CD8-positive, alpha-beta memory T cell (primary cell): ENCODE results near the gene ABRACL. TPM values are rescaled to one million over a fixed set of nuclear protein-coding genes. Genes with fewer than 3 reads are reported as not detected.
A peak's percentile ranks its signal among the peaks of the same experiment; 100 is the strongest.
"Not testable (repeated sequence)": the region's sequence is repeated elsewhere in the genome, so short reads cannot be mapped to it uniquely, and the experiment has no call there.

Source experiments
- CTCF ChIA-PET: fragments of 350-600 bp; sonication (Branson Sonifier 250); formaldehyde crosslinking; loops from one replicate; lab custom pipeline; 2021; ENCODE audit warnings: antibody characterized with exemption; lab: Charles Lee
- POLR2A ChIA-PET: fragments of 350-600 bp; sonication (Branson Sonifier 250); formaldehyde crosslinking; loops from one replicate; lab custom pipeline; 2021; ENCODE audit warnings: antibody characterized with exemption; lab: Charles Lee
- DNase-seq, 5 donors: peaks; one replicate each; pipeline versions ENCODE4 v3.0.0 to v3.0.0-alpha.2; 2020 to 2022; ENCODE audit warnings: mixed read lengths in 1 of 5
- H3K27ac ChIP-seq: one replicate; pipeline ENCODE4 v1.7.0; 2013; ENCODE audit warnings: low read depth, mild to moderate bottlenecking, low read length, moderate library complexity
- H3K27me3 ChIP-seq: 2 replicates; pipeline ENCODE4 v1.7.0; 2013; ENCODE audit warnings: low read length, mild to moderate bottlenecking; ENCODE audit not compliant: insufficient read depth, poor library complexity, severe bottlenecking
- H3K36me3 ChIP-seq: 2 replicates; pipeline ENCODE4 v1.7.0; 2013; ENCODE audit warnings: mild to moderate bottlenecking, low read length, moderate library complexity; ENCODE audit not compliant: insufficient read depth
- H3K4me1 ChIP-seq: 2 replicates; pipeline ENCODE4 v1.7.0; 2013; ENCODE audit warnings: mild to moderate bottlenecking, low read length, moderate library complexity; ENCODE audit not compliant: insufficient read depth
- H3K4me3 ChIP-seq: 2 replicates; pipeline ENCODE4 v1.7.0; 2013; ENCODE audit warnings: mild to moderate bottlenecking, low read length
- H3K9me3 ChIP-seq: 2 replicates; pipeline ENCODE4 v1.7.0; 2013; ENCODE audit warnings: mild to moderate bottlenecking, low read length
- H3K27ac Mint-ChIP-seq, 8 donors: one replicate each; pipeline ENCODE4 v1.8.0; 2020 to 2021; ENCODE audit warnings: mixed read lengths in 8 of 8, mild to moderate bottlenecking in 6 of 8, inconsistent platforms in 3 of 8, moderate library complexity in 3 of 8
- H3K27me3 Mint-ChIP-seq, 2 donors: one replicate each; pipeline ENCODE4 v1.8.0; 2020 to 2021; ENCODE audit warnings: mixed read lengths in 2 of 2, mild to moderate bottlenecking in 1 of 2, moderate library complexity in 1 of 2
- H3K36me3 Mint-ChIP-seq, 3 donors: one replicate each; pipeline ENCODE4 v1.8.0; 2020 to 2021; ENCODE audit warnings: mixed read lengths in 3 of 3, inconsistent platforms in 1 of 3, mild to moderate bottlenecking in 1 of 3
- H3K4me1 Mint-ChIP-seq, 3 donors: one replicate each; pipeline ENCODE4 v1.8.0; 2020 to 2021; ENCODE audit warnings: mixed read lengths in 3 of 3, inconsistent platforms in 1 of 3, mild to moderate bottlenecking in 1 of 3
- H3K4me3 Mint-ChIP-seq, 7 donors: one replicate each; pipeline ENCODE4 v1.8.0; 2020 to 2021; ENCODE audit warnings: mixed read lengths in 7 of 7, mild to moderate bottlenecking in 6 of 7, moderate library complexity in 4 of 7, inconsistent platforms in 2 of 7
- H3K9me3 Mint-ChIP-seq, 5 donors: one replicate each; pipeline ENCODE4 v1.8.0; 2020 to 2022; ENCODE audit warnings: mixed read lengths in 5 of 5, mild to moderate bottlenecking in 3 of 5, moderate library complexity in 2 of 5, inconsistent platforms in 1 of 5
- polyA plus RNA-seq: library from polyadenylated mRNA; unstranded; fragments of 300-500 nt; fragmentation: Illumina TruSeq; gene quantifications from one replicate; pipeline ENCODE4 v1.2.3, GENCODE V29; 2021
- total RNA-seq, 2 experiments: library from RNA; stranded (reverse); gene quantifications; one replicate each; pipeline ENCODE4 v1.2.3, GENCODE V29; 2021

ABRACL gene
- total and polyA plus RNA-seq, 3 experiments from 2014 or later = 141 to 212 (median 145) TPM

DNA sequence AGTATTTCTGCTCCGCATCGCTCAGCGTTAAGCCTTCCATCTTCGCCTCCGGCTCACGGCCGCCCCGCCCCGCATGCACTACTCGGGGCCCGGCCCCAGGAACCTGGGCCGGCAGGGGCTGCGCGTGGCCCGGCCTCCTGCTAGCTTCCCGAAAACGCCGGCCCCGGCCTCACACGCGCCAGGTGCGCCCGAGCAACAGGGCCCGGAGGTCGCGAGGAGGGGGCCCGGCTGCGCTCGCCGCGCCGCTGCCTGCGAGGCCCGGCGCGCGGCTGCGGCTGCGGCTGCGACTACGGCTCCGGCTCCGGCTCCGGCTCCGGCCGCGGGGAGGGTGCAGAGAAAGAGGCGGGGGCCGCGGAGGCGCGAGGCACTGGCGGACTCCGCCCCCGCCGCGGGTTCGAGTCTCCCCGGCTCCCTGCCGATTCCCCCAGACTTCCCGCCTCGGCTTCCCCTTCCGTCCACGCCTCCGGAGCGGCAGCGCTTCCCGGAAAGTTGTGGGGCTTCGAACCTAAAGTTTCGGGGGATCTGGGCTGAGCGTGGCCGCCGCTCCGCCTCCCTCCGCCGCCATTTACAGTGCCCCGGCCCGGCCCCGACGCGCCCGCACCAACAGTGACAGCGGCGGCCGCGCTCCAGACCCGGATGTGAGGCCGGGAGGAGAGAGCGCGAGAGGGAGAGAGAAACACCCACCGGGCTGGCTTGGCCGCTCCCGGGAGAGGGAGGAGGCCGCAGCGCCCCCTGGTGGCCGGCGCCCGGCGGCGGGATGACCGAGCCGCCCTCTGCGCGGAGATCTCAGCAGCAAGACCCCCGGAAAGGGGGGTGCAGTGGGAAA lies 40.7 kb upstream of the ABRACL start, which contains the start of gene REPS1:
REPS1 (minus strand) TSS at position 611 of the 826 bp plus-strand sequence; CDS start at position 40, 571 bp downstream.
- POLR2A ChIA-PET = interaction anchor here (0.7 to 1.9 kb wide), 6 partner anchors 38 to 387 kb away, joined by 3 to 11 read pairs (median 4); partner anchors contain the start of genes CITED2 and HECA
- peak; percentile 88 to 93 (median 89) for DNase-seq
- Mint-ChIP-seq H3K4me3 (peak within 1 kb of the TSS in 6 of 7 donors; percentile 87 to 96 (median 93)), H3K36me3 (peaks cover 0 to 6% (median 0%) of the 10 kb centered on the region in 3 donors), H3K27ac (peak within 1 kb of the TSS; percentile 84 to 96 (median 92)), H3K9me3 (no peaks in the 10 kb centered on the region), H3K27me3 (peaks cover 0 to 1% of the 10 kb centered on the region in 2 donors), H3K4me1 (peaks cover 8 to 14% (median 11%) of the 10 kb centered on the region in 3 donors)
- H3K4me1 ChIP-seq = peaks cover 38% of the 10 kb centered on the region
- H3K4me3 ChIP-seq = peak within 1 kb of the TSS; percentile 51
- H3K9me3 ChIP-seq = no peaks in the 10 kb centered on the region
- no peaks in the 10 kb centered on the region for H3K36me3 ChIP-seq
- peak within 1 kb of the TSS; percentile 66 for H3K27ac ChIP-seq
- H3K27me3 ChIP-seq = no peaks in the 10 kb centered on the region
- CTCF ChIA-PET = interaction anchor here (0.5 to 2.9 kb wide), 26 partner anchors 12 to 377 kb away, joined by 3 to 12 read pairs (median 4); partner anchors contain the start of gene TXLNB

DNA sequence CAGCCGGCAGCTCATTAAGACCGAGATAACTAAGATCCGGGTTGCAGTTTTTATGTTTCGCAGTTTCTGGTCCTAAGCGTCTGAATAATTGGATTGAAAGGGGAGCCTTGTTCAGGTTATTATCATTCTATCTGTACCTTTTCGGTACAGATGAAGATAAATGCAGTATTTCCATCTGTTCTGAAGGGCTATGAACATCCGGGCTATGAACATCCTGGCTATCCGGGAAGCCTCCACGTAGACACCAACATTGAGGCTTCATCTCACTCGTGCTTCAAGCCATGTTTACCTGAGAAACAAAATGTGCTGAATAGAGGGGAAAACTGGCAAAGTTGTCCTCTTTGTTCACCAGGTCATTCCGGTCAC lies 40.1 kb upstream of the ABRACL start:
- Mint-ChIP-seq H3K4me3 (peak overlapping the region in 6 of 7 donors; percentile 87 to 96 (median 93)), H3K9me3 (no peaks in the 10 kb centered on the region), H3K4me1 (peaks cover 8 to 14% (median 11%) of the 10 kb centered on the region in 3 donors), H3K36me3 (peaks cover 0 to 6% (median 0%) of the 10 kb centered on the region in 3 donors), H3K27me3 (peaks cover 0 to 7% of the 10 kb centered on the region in 2 donors), H3K27ac (peak overlapping the region; percentile 84 to 96 (median 92))
- CTCF ChIA-PET = interaction anchor here (0.8 to 2.9 kb wide), 17 partner anchors 11 to 185 kb away, joined by 3 to 12 read pairs (median 5); no protein-coding TSS in a partner anchor
- H3K4me3 ChIP-seq = peak overlapping the region; percentile 18
- no peaks in the 10 kb centered on the region for H3K9me3 ChIP-seq
- no peak for DNase-seq
- no peaks in the 10 kb centered on the region for H3K27me3 ChIP-seq
- peaks cover 37% of the 10 kb centered on the region for H3K4me1 ChIP-seq
- H3K36me3 ChIP-seq = no peaks in the 10 kb centered on the region
- H3K27ac ChIP-seq = peak overlapping the region; percentile 66
- POLR2A ChIA-PET = interaction anchor here (1.0 to 1.9 kb wide), 4 partner anchors 38 to 386 kb away, joined by 3 to 11 read pairs (median 4); partner anchors contain the start of genes CITED2 and HECA

DNA sequence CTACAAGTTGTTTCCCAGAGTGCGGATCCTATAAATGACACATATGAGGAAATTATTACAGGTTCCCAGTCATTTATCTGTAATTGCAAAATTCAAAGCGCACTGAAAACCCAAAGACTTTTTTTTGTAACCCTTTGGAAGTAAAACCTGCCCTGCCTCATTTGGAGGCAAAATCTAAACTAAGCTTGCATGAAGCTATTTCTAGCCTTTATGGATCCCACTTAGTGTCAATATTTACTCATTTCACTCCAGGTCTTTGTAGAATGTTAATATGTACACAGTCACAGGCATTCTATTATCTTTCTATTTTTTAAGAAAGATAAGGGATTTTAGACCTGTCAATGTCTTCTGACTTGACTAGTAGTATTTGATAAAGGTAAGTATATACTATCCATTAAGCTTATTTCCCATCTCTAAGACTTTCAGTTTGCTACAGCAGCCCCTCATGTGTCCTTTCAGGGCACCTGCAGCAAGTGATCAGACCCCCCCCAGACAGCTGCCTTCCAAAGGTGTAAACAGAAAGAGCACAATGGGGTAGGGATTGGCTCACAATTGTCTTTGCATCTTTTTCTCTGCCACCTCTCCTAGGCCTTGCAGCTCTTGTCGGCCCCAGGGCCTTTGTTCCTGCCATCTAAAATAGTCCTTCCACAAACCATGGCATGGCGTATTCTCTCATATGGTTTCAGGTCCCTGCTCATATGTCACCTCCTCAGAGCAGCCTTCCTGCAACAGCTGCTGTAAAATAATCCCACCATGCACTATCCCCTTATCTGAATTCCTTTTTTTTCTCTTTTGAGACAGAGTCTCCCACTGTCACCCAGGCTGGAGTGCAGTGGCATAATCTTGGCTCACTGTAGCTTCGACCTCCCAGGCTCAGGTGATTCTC lies 39.2 kb upstream of the ABRACL start:
- no peaks in the 10 kb centered on the region for H3K27me3 ChIP-seq
- no peak for DNase-seq
- Mint-ChIP-seq H3K27ac (peak overlapping the region in 5 of 8 donors; percentile 68 to 94 (median 84)), H3K4me3 (peak overlapping the region; percentile 15 to 95 (median 91)), H3K4me1 (peaks cover 8 to 14% (median 11%) of the 10 kb centered on the region in 3 donors), H3K27me3 (peaks cover 0 to 9% of the 10 kb centered on the region in 2 donors), H3K9me3 (no peaks in the 10 kb centered on the region), H3K36me3 (peaks cover 0 to 6% (median 0%) of the 10 kb centered on the region in 3 donors)
- H3K9me3 ChIP-seq = no peaks in the 10 kb centered on the region
- peaks cover 28% of the 10 kb centered on the region for H3K4me1 ChIP-seq
- ChIA-PET POLR2A (interaction anchor here (1.3 kb wide), 1 partner anchor 42 kb away, joined by 5 read pairs; no protein-coding TSS in a partner anchor), CTCF (interaction anchor here (0.9 to 2.9 kb wide), 16 partner anchors 10 to 184 kb away, joined by 3 to 12 read pairs (median 6); no protein-coding TSS in a partner anchor)
- no peak overlapping the region for H3K27ac ChIP-seq
- H3K36me3 ChIP-seq = no peaks in the 10 kb centered on the region
- H3K4me3 ChIP-seq = no peak overlapping the region

DNA sequence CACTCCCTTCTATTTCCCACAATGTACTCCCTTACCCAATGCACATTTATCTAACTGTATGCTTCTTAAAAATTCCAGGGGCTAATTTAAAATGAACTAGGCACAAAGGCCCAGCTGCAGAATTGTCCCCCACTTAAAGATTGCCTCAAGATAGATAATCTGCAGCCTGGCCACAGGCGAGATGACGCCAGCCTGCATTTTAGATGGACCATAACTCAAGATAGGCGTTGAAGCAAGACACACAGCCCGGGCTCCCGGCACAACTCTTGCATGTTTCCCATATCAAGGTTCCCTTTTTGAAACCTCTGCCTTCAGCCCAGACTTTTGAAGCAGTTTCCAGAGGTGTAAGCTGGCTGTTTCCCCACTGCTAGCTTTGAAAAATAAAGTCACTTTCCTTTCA lies 37.3 kb upstream of the ABRACL start:
- Histone ChIP-seq H3K9me3 (no peaks in the 10 kb centered on the region), H3K4me1 (peaks cover 10% of the 10 kb centered on the region), H3K27me3 (no peaks in the 10 kb centered on the region), H3K4me3 (no peak overlapping the region), H3K27ac (no peak overlapping the region), H3K36me3 (no peaks in the 10 kb centered on the region)
- POLR2A ChIA-PET = no interaction called here
- Mint-ChIP-seq H3K27ac (peak overlapping the region in 1 of 8 donors; percentile 8), H3K9me3 (no peaks in the 10 kb centered on the region), H3K36me3 (peaks cover 0 to 6% (median 0%) of the 10 kb centered on the region in 3 donors), H3K4me3 (peak overlapping the region in 1 of 7 donors; percentile 26), H3K27me3 (peaks cover 0 to 13% of the 10 kb centered on the region in 2 donors), H3K4me1 (peaks cover 8 to 14% (median 11%) of the 10 kb centered on the region in 3 donors)
- no peak for DNase-seq
- CTCF ChIA-PET = interaction anchor here (0.7 to 1.1 kb wide), 2 partner anchors 12 to 14 kb away, joined by 3 read pairs; no protein-coding TSS in a partner anchor

DNA sequence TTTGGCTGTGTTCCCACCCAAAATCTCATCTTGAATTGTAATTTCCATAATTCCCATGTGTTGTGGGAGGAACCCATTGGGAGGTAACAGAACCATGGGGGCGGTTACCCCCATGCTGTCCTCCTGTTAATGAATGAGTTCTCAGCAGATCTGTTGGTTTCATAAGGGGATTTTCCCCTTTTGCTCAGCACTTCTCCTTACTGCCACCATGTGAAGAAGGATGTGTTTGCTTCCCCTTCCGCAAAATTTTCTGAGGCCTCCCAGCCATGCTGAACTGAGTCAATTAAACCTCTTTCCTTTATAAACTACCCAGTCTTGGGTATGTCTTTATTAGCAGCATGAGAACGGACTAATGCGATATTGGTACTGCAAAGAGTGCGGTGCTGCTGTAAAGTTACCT lies 35.6 kb upstream of the ABRACL start:
- H3K4me3 ChIP-seq, H3K27me3 ChIP-seq, CTCF ChIA-PET, H3K36me3 Mint-ChIP-seq, H3K9me3 ChIP-seq, H3K27ac ChIP-seq, H3K36me3 ChIP-seq, H3K9me3 Mint-ChIP-seq, H3K4me1 ChIP-seq, DNase-seq, POLR2A ChIA-PET: not testable (repeated sequence)
- H3K4me3 Mint-ChIP-seq = peak overlapping the region in 1 of 7 donors; percentile 44
- peak overlapping the region in 1 of 8 donors; percentile 41 for H3K27ac Mint-ChIP-seq
- H3K4me1 Mint-ChIP-seq = peaks cover 6 to 14% (median 8%) of the 10 kb centered on the region in 3 donors
- H3K27me3 Mint-ChIP-seq = peaks cover 0 to 16% of the 10 kb centered on the region in 2 donors

DNA sequence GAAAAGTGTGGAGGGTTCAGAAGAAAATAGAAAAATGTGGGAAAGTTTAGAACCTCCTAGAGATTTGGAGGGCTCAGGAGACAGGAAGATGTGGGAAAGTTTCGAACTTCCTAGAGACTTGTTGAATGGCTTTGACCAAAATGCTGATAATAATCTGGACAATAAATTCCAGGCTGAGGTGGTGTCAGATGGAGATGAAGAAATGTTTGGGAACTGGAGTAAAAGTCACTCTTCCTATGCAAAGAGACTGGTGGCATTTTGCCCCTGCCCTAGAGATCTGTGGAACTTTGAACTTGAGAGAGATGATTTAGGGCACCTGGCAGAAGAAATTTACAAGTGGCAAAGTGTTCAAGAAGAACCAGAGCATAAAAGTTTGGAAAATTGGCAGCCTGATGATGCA lies 35.1 kb upstream of the ABRACL start:
- H3K36me3 ChIP-seq, DNase-seq, CTCF ChIA-PET, H3K27ac ChIP-seq, POLR2A ChIA-PET, H3K4me1 ChIP-seq, H3K27me3 ChIP-seq, H3K27ac Mint-ChIP-seq, H3K36me3 Mint-ChIP-seq, H3K4me3 ChIP-seq, H3K9me3 ChIP-seq, H3K9me3 Mint-ChIP-seq: not testable (repeated sequence)
- peak overlapping the region in 1 of 7 donors; percentile 44 for H3K4me3 Mint-ChIP-seq
- H3K4me1 Mint-ChIP-seq = peaks cover 5 to 11% (median 6%) of the 10 kb centered on the region in 3 donors
- peaks cover 0 to 16% of the 10 kb centered on the region in 2 donors for H3K27me3 Mint-ChIP-seq

DNA sequence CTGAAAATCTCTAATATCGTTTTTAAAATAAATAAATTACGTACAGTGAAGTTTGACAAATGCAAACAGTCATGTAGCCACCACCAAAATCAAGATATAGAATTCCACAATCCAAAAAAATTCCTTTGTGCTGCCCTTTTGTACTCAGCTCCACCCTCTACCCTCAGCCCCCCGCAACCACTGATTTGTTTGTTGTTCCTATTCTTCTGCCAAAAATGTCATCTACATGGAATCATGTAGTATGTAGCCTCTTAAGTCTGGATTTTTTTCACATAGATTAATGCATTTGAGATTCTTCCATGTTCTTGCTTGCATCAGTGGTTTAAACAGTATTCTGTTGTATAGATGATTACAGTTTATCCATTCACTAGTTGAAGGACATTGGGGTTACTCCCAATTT lies 32.0 kb upstream of the ABRACL start:
- no peak for DNase-seq
- no peak overlapping the region for H3K4me3 ChIP-seq
- ChIA-PET POLR2A (no interaction called here), CTCF (no interaction called here)
- no peak overlapping the region for H3K27ac ChIP-seq
- H3K9me3 ChIP-seq = no peaks in the 10 kb centered on the region
- Mint-ChIP-seq H3K4me3 (no peak overlapping the region), H3K9me3 (no peaks in the 10 kb centered on the region), H3K4me1 (no peaks in the 10 kb centered on the region), H3K27me3 (peaks cover 1 to 16% of the 10 kb centered on the region in 2 donors), H3K27ac (no peak overlapping the region), H3K36me3 (peaks cover 0 to 2% (median 0%) of the 10 kb centered on the region in 3 donors)
- H3K4me1 ChIP-seq = no peaks in the 10 kb centered on the region
- H3K27me3 ChIP-seq = no peaks in the 10 kb centered on the region
- no peaks in the 10 kb centered on the region for H3K36me3 ChIP-seq
